ENCODE results near the gene UBE2S. TPM values are rescaled to one million over a fixed set of nuclear protein-coding genes. Genes with fewer than 3 reads are reported as not detected.

Gene UBE2S
- total and polyA plus RNA-seq, 2 of the 8 experiments (the other 6 are each of a cell fraction or from before 2014, with no cell fraction given) = 398 to 530 TPM

DNA sequence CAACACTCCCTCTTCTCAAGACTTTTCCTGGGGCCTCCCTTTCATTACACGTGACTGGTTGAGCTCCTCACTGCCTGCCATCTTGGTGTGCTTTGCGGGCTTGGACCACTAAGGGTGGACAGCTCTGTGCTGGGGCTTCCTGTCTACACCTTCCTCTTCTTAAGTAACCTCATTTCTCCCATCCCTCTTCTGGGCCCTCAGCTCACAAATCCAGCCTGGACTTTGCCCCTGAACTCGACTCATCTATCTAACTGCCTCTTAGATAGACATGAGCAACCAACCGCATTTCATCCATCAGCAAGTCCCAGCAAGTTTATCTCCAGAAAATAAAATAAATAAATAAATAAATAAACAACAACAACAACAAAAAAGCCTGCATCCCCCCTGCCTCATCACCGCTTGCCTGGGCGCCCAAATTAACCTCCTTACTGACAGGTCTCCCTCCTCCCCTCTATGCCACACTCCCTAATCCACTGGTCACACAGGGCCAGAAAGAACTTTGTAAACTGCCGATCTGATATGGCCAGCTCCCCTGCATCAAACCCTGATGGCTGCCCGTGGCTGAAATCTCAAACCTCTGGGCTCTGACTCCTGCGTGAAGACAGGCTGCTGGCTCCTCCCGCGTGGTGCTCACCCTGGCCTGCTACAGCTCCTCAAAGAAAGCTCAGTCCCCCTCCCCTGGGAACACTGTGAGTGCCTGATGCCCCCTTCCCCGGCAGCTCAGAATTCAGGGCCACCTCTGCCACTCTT lies 46.1 kb upstream of the UBE2S start (continued):
- TF ChIP-seq RNF2 (IDR thresholded peaks at IDR 0.05; ENCODE audit: borderline replicate concordance, low read depth, low read length, missing control alignments, poor library complexity, severe bottlenecking) (no peak), POLR2AphosphoS5 (IDR thresholded peaks at IDR 0.05; ENCODE audit: low read depth, low read length) (no peak), MAX (IDR thresholded peaks at IDR 0.05) (no peak), RXRA (IDR thresholded peaks at IDR 0.05; ENCODE audit: insufficient read depth, low read depth, low read length) (no peak), CBX5 (IDR thresholded peaks at IDR 0.05; ENCODE audit: low read depth, low read length) (no peak), ASH2L (IDR thresholded peaks at IDR 0.05; ENCODE audit: low read length) (no peak), BACH1 (IDR thresholded peaks at IDR 0.05; ENCODE audit: low read length) (no peak), YY1 (IDR thresholded peaks at IDR 0.05; ENCODE audit: low read depth, low read length) (no peak)

Measured in H1 (cell line).